GM12874 (cell line): Measurements from ENCODE around the gene EXOC5.
A peak's percentile ranks its signal among the peaks of the same experiment; 100 is the strongest.

Source experiments
- TF ChIP-seq, protein P1 (sequence below): IDR thresholded peaks from 2 replicates; pipeline ENCODE4 v1.5.1; 2011; ENCODE audit warnings: low read depth, mild to moderate bottlenecking, control low read depth, low read length, moderate library complexity; ENCODE audit not compliant: insufficient read depth

Gene EXOC5

DNA sequence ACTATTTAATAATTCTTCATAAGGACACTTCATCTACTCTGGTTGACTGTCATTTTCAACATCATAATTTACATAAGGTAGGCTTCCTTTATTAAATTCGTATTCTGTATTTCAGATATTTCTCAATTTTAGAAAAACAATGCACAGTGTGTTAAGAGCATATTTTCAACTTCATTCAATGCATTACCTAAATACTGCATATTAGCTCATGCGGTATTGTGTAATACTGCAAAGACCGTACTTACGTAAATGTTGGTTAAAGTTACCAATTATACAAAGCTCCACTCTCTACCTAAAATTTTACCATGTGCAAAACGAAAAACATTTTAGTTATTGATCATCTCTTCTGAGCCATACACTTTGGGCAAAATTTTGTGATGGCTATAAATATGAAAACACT is 62.8 kb downstream of the EXOC5 start:
- TF ChIP-seq, protein P1, sequence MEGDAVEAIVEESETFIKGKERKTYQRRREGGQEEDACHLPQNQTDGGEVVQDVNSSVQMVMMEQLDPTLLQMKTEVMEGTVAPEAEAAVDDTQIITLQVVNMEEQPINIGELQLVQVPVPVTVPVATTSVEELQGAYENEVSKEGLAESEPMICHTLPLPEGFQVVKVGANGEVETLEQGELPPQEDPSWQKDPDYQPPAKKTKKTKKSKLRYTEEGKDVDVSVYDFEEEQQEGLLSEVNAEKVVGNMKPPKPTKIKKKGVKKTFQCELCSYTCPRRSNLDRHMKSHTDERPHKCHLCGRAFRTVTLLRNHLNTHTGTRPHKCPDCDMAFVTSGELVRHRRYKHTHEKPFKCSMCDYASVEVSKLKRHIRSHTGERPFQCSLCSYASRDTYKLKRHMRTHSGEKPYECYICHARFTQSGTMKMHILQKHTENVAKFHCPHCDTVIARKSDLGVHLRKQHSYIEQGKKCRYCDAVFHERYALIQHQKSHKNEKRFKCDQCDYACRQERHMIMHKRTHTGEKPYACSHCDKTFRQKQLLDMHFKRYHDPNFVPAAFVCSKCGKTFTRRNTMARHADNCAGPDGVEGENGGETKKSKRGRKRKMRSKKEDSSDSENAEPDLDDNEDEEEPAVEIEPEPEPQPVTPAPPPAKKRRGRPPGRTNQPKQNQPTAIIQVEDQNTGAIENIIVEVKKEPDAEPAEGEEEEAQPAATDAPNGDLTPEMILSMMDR, result no peak

- TF ChIP-seq, protein P1, result no peak
Measured at GRCh38 chr14:57199921-57200320, 68.8 kb downstream of the EXOC5 start.

DNA sequence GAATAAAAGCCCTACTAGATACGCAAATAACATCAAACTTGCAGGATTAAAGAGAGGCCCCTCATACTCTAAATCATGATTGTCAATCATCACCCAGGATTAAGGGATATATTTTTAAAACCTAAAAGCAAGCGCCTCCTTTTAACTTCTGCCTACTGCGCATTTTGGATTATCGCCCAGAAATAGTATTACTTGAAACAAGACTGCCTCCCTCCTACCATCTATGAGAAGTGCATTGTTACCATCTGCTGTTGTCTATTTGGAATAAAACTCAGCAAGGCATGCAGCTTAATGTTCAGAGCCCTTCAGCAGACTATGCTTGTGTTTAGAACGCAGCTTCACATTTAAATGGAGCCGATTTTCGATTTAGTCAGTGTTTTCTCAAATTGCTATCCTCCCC is 79.6 kb downstream of the EXOC5 start:
- TF ChIP-seq, protein P1, result no peak

DNA sequence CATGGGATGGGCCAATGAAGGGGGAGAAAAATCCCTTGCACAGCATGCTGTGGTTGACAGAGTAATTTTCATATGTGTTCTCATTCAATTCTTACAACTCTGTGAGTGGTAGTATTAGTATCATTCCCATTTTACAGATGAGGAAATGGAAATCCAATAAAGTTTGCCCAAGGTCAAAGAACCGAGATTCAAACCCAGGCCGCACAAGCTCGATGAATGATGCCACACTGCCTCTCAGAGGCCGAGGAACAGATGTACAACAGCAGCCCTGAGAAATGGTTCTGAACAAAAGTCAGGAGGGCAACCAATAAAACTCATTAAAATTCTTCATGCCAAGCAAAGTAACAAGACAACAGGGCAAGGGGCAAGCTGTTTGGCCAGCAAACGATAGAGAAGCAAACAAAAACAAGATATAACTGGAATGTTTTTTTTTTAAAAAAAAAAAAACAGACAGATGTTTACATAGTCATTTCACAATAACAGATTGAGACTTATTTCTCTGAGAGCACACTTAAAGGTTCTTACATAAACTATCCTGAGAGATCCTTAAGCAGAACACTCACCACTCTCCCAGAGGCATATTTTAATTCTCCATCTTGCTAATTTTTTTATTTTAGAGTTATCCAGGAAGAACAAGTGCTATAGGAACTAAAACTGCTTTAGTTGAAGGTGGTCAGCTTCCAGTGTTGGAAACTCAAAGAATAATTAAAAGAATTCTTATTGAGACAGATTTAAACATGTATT is 85.8 kb downstream of the EXOC5 start:
- TF ChIP-seq, protein P1, result peak; percentile 39; the same call in 1 of the 2 replicates

GRCh38 chr14:57179273-57179672 is 89.4 kb downstream of the EXOC5 start:
- TF ChIP-seq, protein P1, result no peak

- TF ChIP-seq, protein P1, result no peak
Measured at GRCh38 chr14:57174466-57174865, 94.2 kb downstream of the EXOC5 start.

- TF ChIP-seq, protein P1, result no peak
Measured at GRCh38 chr14:57171903-57172302, 96.8 kb downstream of the EXOC5 start.
